ENCODE results near the gene PTPRH. TPM values are rescaled to one million over a fixed set of nuclear protein-coding genes. Genes with fewer than 3 reads are reported as not detected.

The PTPRH gene
- total RNA-seq, 1 donor from 2014 or later, result 1.1 TPM

- DNase-seq, result no peak
- Histone ChIP-seq H3K27me3 (ENCODE audit: low read depth) (no peaks in the 10 kb centered on the region), H3K4me3 (no peak overlapping the region), H3K27ac (replicated peaks) (no peak overlapping the region), H3K4me1 (peaks cover 14% of the 10 kb centered on the region), H3K9me3 (replicated peaks) (peaks cover 5% of the 10 kb centered on the region), H3K36me3 (peaks cover 9% of the 10 kb centered on the region)
- TF ChIP-seq CTCF (IDR thresholded peaks at IDR 0.05; ENCODE audit: borderline replicate concordance), result no peak
- intact Hi-C loops (cut with micrococcal nuclease), result no loop called here
Observed at GRCh38 chr19:55223291-55224037, 14.2 kb upstream of the PTPRH start.

DNA sequence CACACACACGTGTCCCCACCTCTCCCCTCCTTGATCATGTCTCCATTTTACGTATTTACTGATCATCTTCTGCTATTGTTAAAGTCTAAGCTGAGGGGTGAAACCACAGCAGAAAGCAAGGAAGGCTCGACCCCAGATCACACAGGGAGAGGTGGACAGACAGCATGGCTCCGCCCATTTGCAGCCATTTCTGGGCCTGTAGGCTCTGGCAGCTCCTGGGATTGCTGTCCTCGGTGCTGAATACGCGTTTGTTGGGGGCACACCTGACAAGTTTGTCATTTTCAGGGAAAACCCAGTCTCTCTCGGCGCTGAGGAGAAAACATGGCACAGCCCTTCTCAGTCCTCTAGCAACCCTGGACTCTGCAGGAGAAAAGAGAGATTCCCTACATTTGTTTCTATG, 11.2 kb upstream of the PTPRH start:
- Histone ChIP-seq H3K4me3 (no peak overlapping the region), H3K27ac (replicated peaks) (no peak overlapping the region), H3K36me3 (no peaks in the 10 kb centered on the region), H3K9me3 (replicated peaks) (peaks cover 5% of the 10 kb centered on the region), H3K4me1 (peaks cover 17% of the 10 kb centered on the region), H3K27me3 (ENCODE audit: low read depth) (no peaks in the 10 kb centered on the region)
- TF ChIP-seq CTCF (IDR thresholded peaks at IDR 0.05; ENCODE audit: borderline replicate concordance), result no peak
- DNase-seq, result no peak
- intact Hi-C loops (cut with micrococcal nuclease), result no loop called here

GRCh38 chr19:55216461-55217198, 7.3 kb upstream of the PTPRH start:
- no peak for TF ChIP-seq CTCF (IDR thresholded peaks at IDR 0.05; ENCODE audit: borderline replicate concordance)
- intact Hi-C loops (cut with micrococcal nuclease), result no loop called here
- Histone ChIP-seq H3K4me1 (peaks cover 17% of the 10 kb centered on the region), H3K9me3 (replicated peaks) (peaks cover 18% of the 10 kb centered on the region), H3K36me3 (no peaks in the 10 kb centered on the region), H3K4me3 (peak overlapping the region; percentile 64), H3K27me3 (ENCODE audit: low read depth) (no peaks in the 10 kb centered on the region), H3K27ac (replicated peaks) (peak overlapping the region; percentile 71)
- peak; percentile 81 for DNase-seq

DNA sequence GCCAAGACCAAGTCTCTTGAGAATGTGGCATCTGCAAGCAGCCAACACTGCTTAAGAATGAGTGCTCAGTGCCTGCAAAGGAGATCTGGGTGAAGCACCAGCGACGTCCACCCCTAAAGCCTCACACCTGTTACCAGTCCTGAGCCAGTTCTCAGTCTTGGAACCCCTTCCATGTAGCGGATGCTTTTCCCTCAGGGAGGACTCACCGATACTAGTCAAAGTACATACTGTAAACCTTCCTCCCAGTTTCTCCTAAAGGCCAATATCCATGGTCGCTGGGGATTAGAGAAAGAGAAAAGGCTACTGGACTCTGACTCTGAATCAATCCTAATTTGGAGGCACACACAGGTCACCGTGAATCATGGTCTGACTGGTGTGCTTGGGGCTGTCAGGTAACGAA, 4.2 kb upstream of the PTPRH start:
- H3K27me3 ChIP-seq (ENCODE audit: low read depth), result no peaks in the 10 kb centered on the region
- H3K9me3 ChIP-seq (replicated peaks), result peaks cover 12% of the 10 kb centered on the region
- H3K36me3 ChIP-seq, result no peaks in the 10 kb centered on the region
- TF ChIP-seq CTCF (IDR thresholded peaks at IDR 0.05; ENCODE audit: borderline replicate concordance), result no peak
- DNase-seq, result no peak
- no peak overlapping the region for H3K27ac ChIP-seq (replicated peaks)
- intact Hi-C loops (cut with micrococcal nuclease), result no loop called here
- H3K4me1 ChIP-seq, result peaks cover 27% of the 10 kb centered on the region
- H3K4me3 ChIP-seq, result no peak overlapping the region

GRCh38 chr19:55212447-55212846, 3.1 kb upstream of the PTPRH start:
- no peak for TF ChIP-seq CTCF (IDR thresholded peaks at IDR 0.05; ENCODE audit: borderline replicate concordance)
- Histone ChIP-seq H3K27ac (replicated peaks) (no peak overlapping the region), H3K27me3 (ENCODE audit: low read depth) (no peaks in the 10 kb centered on the region), H3K36me3 (no peaks in the 10 kb centered on the region), H3K9me3 (replicated peaks) (peaks cover 12% of the 10 kb centered on the region), H3K4me3 (no peak overlapping the region), H3K4me1 (peaks cover 25% of the 10 kb centered on the region)
- intact Hi-C loops (cut with micrococcal nuclease), result no loop called here
- no peak for DNase-seq

Data from left ventricle myocardium inferior (tissue), 1 donor.